ENCODE results near the gene CDH16.

- TF ChIP-seq, protein P1, sequence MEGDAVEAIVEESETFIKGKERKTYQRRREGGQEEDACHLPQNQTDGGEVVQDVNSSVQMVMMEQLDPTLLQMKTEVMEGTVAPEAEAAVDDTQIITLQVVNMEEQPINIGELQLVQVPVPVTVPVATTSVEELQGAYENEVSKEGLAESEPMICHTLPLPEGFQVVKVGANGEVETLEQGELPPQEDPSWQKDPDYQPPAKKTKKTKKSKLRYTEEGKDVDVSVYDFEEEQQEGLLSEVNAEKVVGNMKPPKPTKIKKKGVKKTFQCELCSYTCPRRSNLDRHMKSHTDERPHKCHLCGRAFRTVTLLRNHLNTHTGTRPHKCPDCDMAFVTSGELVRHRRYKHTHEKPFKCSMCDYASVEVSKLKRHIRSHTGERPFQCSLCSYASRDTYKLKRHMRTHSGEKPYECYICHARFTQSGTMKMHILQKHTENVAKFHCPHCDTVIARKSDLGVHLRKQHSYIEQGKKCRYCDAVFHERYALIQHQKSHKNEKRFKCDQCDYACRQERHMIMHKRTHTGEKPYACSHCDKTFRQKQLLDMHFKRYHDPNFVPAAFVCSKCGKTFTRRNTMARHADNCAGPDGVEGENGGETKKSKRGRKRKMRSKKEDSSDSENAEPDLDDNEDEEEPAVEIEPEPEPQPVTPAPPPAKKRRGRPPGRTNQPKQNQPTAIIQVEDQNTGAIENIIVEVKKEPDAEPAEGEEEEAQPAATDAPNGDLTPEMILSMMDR (conservative IDR thresholded peaks at IDR 0.05): no peak
- no peak for TF ChIP-seq ZFX (IDR thresholded peaks at IDR 0.05)
These were observed 9.4 kb upstream of the CDH16 start for GRCh38 chr16:66927918-66928649.
